GM06990 (cell line): ENCODE measurements around the gene HS3ST4.

Experiments used
- DNase-seq: peaks from one replicate; pipeline ENCODE4 v3.0.0-alpha.2; 2011; ENCODE audit not compliant: insufficient read length; ENCODE audit errors: extremely low read depth
- H3K27me3 ChIP-seq: replicated peaks from 2 replicates; pipeline ENCODE4 v1.6.0; 2011; ENCODE audit warnings: low read length; ENCODE audit not compliant: control insufficient read depth, insufficient read depth
- H3K36me3 ChIP-seq: 2 replicates; pipeline ENCODE4 v1.5.1; 2011; ENCODE audit warnings: low read length; ENCODE audit not compliant: control insufficient read depth, insufficient read depth
- H3K4me3 ChIP-seq: replicated peaks from 2 replicates; pipeline ENCODE4 v1.5.1; 2011; ENCODE audit warnings: low read depth, mild to moderate bottlenecking, control low read depth, low read length
- CTCF ChIP-seq: IDR thresholded peaks from 2 replicates; pipeline ENCODE4 v1.5.1; 2011; ENCODE audit warnings: low read length, control low read depth, mild to moderate bottlenecking, inconsistent platforms; ENCODE audit not compliant: insufficient read depth, poor library complexity, severe bottlenecking

HS3ST4 gene

GRCh38 chr16:26155221-26155620 lies 463.5 kb downstream of the HS3ST4 start:
- no peak for TF ChIP-seq CTCF
- no peaks in the 10 kb centered on the region for H3K36me3 ChIP-seq
- H3K27me3 ChIP-seq: no peaks in the 10 kb centered on the region
- no peak overlapping the region for H3K4me3 ChIP-seq
- DNase-seq: no peak

GRCh38 chr16:26157319-26157718 lies 465.6 kb downstream of the HS3ST4 start:
- H3K36me3 ChIP-seq: no peaks in the 10 kb centered on the region
- no peak for TF ChIP-seq CTCF
- H3K4me3 ChIP-seq: no peak overlapping the region
- no peaks in the 10 kb centered on the region for H3K27me3 ChIP-seq
- DNase-seq: no peak

GRCh38 chr16:26158142-26158759 lies 466.5 kb downstream of the HS3ST4 start:
- no peak overlapping the region for H3K4me3 ChIP-seq
- no peaks in the 10 kb centered on the region for H3K27me3 ChIP-seq
- no peak for TF ChIP-seq CTCF
- no peaks in the 10 kb centered on the region for H3K36me3 ChIP-seq
- no peak for DNase-seq

GRCh38 chr16:26161461-26162180 lies 469.9 kb downstream of the HS3ST4 start:
- H3K27me3 ChIP-seq: no peaks in the 10 kb centered on the region
- H3K36me3 ChIP-seq: no peaks in the 10 kb centered on the region
- no peak for DNase-seq
- no peak for TF ChIP-seq CTCF
- no peak overlapping the region for H3K4me3 ChIP-seq

GRCh38 chr16:26169473-26169872 lies 477.7 kb downstream of the HS3ST4 start:
- H3K27me3 ChIP-seq: no peaks in the 10 kb centered on the region
- no peaks in the 10 kb centered on the region for H3K36me3 ChIP-seq
- DNase-seq: no peak
- no peak for TF ChIP-seq CTCF
- H3K4me3 ChIP-seq: no peak overlapping the region

- Histone ChIP-seq H3K36me3 (no peaks in the 10 kb centered on the region), H3K27me3 (no peaks in the 10 kb centered on the region), H3K4me3 (no peak overlapping the region)
- no peak for TF ChIP-seq CTCF
- DNase-seq: no peak
These were observed 484.2 kb downstream of the HS3ST4 start for GRCh38 chr16:26175944-26176343.
